ENCODE measurements around the gene PCDHGA1. TPM values are rescaled to one million over a fixed set of nuclear protein-coding genes. Genes with fewer than 3 reads are reported as not detected.

PCDHGA1 gene
- total RNA-seq, 2 donors from 2014 or later, result 0.33 to 0.78 TPM

DNA sequence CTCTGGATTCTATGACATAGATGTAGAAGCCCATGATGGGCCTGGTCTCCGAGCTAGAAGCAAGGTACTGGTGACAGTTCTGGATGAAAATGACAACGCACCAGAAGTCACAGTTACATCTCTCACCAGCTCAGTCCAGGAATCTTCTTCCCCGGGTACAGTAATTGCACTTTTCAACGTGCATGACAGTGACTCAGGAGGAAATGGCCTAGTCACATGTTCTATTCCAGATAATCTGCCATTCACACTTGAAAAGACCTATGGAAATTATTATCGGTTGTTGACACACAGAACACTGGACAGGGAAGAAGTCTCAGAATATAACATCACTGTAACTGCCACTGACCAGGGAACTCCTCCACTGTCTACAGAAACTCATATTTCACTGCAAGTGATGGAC is 25.8 kb downstream of the PCDHGA1 start:
- TF ChIP-seq POLR2A (IDR thresholded peaks at IDR 0.05) (no peak), CTCF (IDR thresholded peaks at IDR 0.05) (no peak)
- no peak overlapping the region for H3K27ac ChIP-seq
- ATAC-seq, result no peak
- H3K9me3 ChIP-seq, result peaks cover 0 to 72% (median 5%) of the 10 kb centered on the region in 3 donors
- no peaks in the 10 kb centered on the region for H3K36me3 ChIP-seq (replicated peaks in 1 of 2; ENCODE audit: insufficient read depth in 1 of 2, low read depth in 2 of 2)
- 65 to 73% methylated on average over 5 of the region's 5 CpGs for WGBS, 2 donors
- no peak for DNase-seq
- no peaks in the 10 kb centered on the region for H3K4me1 ChIP-seq
- H3K4me3 ChIP-seq, result no peak overlapping the region
- intact Hi-C loops (cut with DNase I), result no loop called here
- no peaks in the 10 kb centered on the region for H3K27me3 ChIP-seq

GRCh38 chr5:141356950-141357349 is 26.6 kb downstream of the PCDHGA1 start:
- no peak for ATAC-seq
- Histone ChIP-seq H3K27me3 (no peaks in the 10 kb centered on the region), H3K9me3 (peaks cover 0 to 72% (median 7%) of the 10 kb centered on the region in 3 donors), H3K27ac (no peak overlapping the region), H3K4me3 (no peak overlapping the region), H3K36me3 (replicated peaks in 1 of 2; ENCODE audit: insufficient read depth in 1 of 2, low read depth in 2 of 2) (no peaks in the 10 kb centered on the region), H3K4me1 (no peaks in the 10 kb centered on the region)
- TF ChIP-seq POLR2A (IDR thresholded peaks at IDR 0.05) (no peak), CTCF (IDR thresholded peaks at IDR 0.05) (no peak)
- intact Hi-C loops (cut with DNase I), result no loop called here
- no peak for DNase-seq
- WGBS, 2 donors, result 32 to 58% methylated on average over 12 to 19 of the region's 19 CpGs

DNA sequence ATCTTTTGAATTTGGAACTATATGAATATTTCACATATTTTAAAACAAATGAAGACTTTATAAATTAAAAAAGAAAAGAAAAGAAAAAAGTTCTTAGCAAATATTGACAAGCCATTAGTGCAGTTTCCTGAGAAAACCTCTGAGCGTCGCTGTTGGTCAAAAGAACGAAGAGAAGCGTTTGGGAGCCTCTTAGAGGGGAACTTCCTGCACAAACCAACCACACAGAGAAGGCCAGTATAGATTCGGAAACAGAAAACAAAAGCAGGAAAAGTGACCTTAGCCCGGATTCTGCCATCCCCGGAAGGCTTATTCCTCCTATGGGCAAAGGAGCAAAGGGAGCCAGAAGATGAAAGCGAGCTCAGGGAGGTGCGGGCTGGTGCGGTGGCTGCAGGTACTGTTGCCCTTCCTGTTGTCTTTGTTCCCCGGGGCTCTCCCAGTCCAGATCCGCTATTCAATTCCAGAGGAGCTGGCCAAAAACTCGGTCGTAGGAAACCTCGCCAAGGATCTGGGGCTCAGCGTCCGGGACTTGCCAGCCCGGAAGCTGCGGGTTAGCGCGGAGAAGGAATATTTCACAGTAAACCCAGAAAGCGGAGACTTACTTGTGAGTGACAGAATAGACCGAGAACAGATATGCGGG is 29.6 kb downstream of the PCDHGA1 start, which contains the start of gene PCDHGB2:
Gene PCDHGB2 (plus strand): TSS at position 205 of the 637 bp plus-strand sequence. CDS start 142 bp downstream, at position 347.
- Histone ChIP-seq H3K4me3 (no peak within 1 kb of the TSS), H3K36me3 (replicated peaks in 1 of 2; ENCODE audit: insufficient read depth in 1 of 2, low read depth in 2 of 2) (no peaks in the 10 kb centered on the region), H3K27ac (no peak within 1 kb of the TSS), H3K27me3 (no peaks in the 10 kb centered on the region), H3K4me1 (no peaks in the 10 kb centered on the region), H3K9me3 (peaks cover 0 to 77% (median 8%) of the 10 kb centered on the region in 3 donors)
- WGBS, 2 donors, result 10 to 18% methylated on average over 24 of the region's 24 CpGs
- ATAC-seq (peak; percentile 24), DNase-seq (no peak)
- intact Hi-C loops (cut with DNase I), result no loop called here
- TF ChIP-seq CTCF (IDR thresholded peaks at IDR 0.05) (peak in 4 of 7 experiments; percentile 19 to 35 (median 28)), POLR2A (IDR thresholded peaks at IDR 0.05) (no peak)

GRCh38 chr5:141360685-141361084 is 30.4 kb downstream of the PCDHGA1 start:
- Histone ChIP-seq H3K27ac (no peak overlapping the region), H3K27me3 (no peaks in the 10 kb centered on the region), H3K9me3 (peaks cover 0 to 77% (median 8%) of the 10 kb centered on the region in 3 donors), H3K4me1 (no peaks in the 10 kb centered on the region), H3K4me3 (no peak overlapping the region), H3K36me3 (replicated peaks in 1 of 2; ENCODE audit: insufficient read depth in 1 of 2, low read depth in 2 of 2) (no peaks in the 10 kb centered on the region)
- TF ChIP-seq CTCF (IDR thresholded peaks at IDR 0.05), result no peak
- no peak for TF ChIP-seq POLR2A (IDR thresholded peaks at IDR 0.05)
- ATAC-seq, result no peak
- DNase-seq, result no peak
- WGBS, 2 donors, result 24 to 30% methylated on average over 15 of the region's 15 CpGs
- intact Hi-C loops (cut with DNase I), result no loop called here

GRCh38 chr5:141362719-141363118 is 32.4 kb downstream of the PCDHGA1 start:
- no peaks in the 10 kb centered on the region for H3K27me3 ChIP-seq
- intact Hi-C loops (cut with DNase I), result no loop called here
- H3K9me3 ChIP-seq, result peaks cover 0 to 66% (median 14%) of the 10 kb centered on the region in 3 donors

More at GRCh38 chr5:141362719-141363118, 32.4 kb downstream of the PCDHGA1 start:
- H3K36me3 ChIP-seq (replicated peaks in 1 of 2; ENCODE audit: insufficient read depth in 1 of 2, low read depth in 2 of 2), result no peaks in the 10 kb centered on the region
- H3K4me3 ChIP-seq, result no peak overlapping the region
- no peak overlapping the region for H3K27ac ChIP-seq
- H3K4me1 ChIP-seq, result no peaks in the 10 kb centered on the region
- ATAC-seq (no peak), DNase-seq (no peak)
- TF ChIP-seq CTCF (IDR thresholded peaks at IDR 0.05), result no peak
- TF ChIP-seq POLR2A (IDR thresholded peaks at IDR 0.05), result no peak

Measured in body of pancreas (tissue), 4 donors.